Tibial artery (tissue), 4 donors: Measurements from ENCODE around the gene ABCC8.

ENCODE experiments used
- DNase-seq, 2 donors: peaks; one replicate each; pipeline ENCODE4 v3.0.0-alpha.2; 2019
- H3K27ac ChIP-seq, 2 donors: fragments of 200-600 bp; sonication (generic) in 1 of 2; 1 replicate in 1 of 2; 2 replicates in 1 of 2; pipeline ENCODE4 v1.5.1; 2018 to 2019; ENCODE audit warnings: mild to moderate bottlenecking in 1 of 2
- H3K27me3 ChIP-seq, 2 donors: fragments of 200-600 bp; sonication (generic) in 1 of 2; one replicate each; pipeline versions ENCODE4 v1.5.1 to v1.6.0; 2016 to 2019
- H3K36me3 ChIP-seq, 3 donors: fragments of 200-600 bp; sonication (generic) in 2 of 3; one replicate each; pipeline ENCODE4 v1.5.1; 2016 to 2019; ENCODE audit warnings: mild to moderate bottlenecking in 2 of 3
- H3K4me1 ChIP-seq, 4 donors: fragments of 200-600 bp; sonication (generic) in 2 of 4; 1 replicate in 3 of 4; 2 replicates in 1 of 4; pipeline ENCODE4 v1.5.1; 2016 to 2019
- H3K4me3 ChIP-seq, 2 donors: fragments of 200-600 bp; sonication (generic) in 1 of 2; 1 replicate in 1 of 2; 2 replicates in 1 of 2; pipeline ENCODE4 v1.5.1; 2018 to 2019; ENCODE audit warnings: mild to moderate bottlenecking in 2 of 2
- H3K9me3 ChIP-seq, 3 donors: fragments of 200-600 bp; sonication (generic) in 1 of 3; one replicate each; pipeline ENCODE4 v1.5.1; 2016 to 2019
- intact Hi-C: fragments of 100-400 bp; cut with DNase I; formaldehyde crosslinking; loops from one replicate; pipeline ENCODE4 v1.15.0; 2023; ENCODE audit warnings: low total_unique reads
- TF ChIP-seq, protein P1 (sequence below), 2 experiments: fragments of 200-600 bp in 1 of 2; fragments of 450-650 bp in 1 of 2; IDR thresholded peaks; one replicate each; pipeline ENCODE4 v1.5.1; 2017 to 2019; ENCODE audit warnings: antibody characterized with exemption in 2 of 2, mild to moderate bottlenecking in 1 of 2, moderate library complexity in 1 of 2

ABCC8 gene

DNA sequence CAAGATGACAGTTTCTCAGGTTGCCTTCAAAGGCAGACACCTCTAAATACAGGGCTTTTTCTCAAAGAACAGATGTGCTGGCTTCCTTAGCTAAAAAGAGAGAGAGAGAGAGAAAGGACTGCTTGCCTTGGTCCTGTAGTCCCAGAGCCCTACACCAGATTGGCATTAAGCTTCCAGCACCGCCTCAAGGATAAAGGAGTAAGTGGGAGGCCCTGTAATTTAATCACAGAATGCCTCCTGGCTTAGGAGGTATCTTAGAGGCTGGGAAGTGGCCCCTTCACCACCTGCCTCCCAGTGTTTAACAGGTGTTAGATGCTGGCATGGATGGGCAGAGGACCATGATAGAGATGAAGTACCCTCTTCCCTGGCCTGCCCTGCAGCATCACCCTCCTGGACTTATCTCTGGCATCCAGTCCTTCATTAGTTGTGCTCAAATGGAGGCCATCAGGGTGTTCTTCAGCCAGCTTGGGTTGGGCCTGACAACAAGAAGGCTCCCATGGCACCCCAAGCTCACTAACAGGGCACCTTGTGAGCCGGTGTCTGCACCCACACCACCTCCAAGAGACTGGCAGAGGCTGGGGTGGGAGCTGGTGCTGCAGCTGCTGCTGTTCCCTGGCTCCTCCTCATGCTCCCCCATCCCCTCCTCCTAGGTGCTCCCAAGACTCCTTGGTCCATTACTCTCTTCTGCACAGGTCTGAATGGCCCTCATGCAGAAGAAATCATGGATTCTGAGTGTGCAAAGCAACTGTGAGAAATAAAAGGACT, 32.5 kb downstream of the ABCC8 start:
- TF ChIP-seq, protein P1, sequence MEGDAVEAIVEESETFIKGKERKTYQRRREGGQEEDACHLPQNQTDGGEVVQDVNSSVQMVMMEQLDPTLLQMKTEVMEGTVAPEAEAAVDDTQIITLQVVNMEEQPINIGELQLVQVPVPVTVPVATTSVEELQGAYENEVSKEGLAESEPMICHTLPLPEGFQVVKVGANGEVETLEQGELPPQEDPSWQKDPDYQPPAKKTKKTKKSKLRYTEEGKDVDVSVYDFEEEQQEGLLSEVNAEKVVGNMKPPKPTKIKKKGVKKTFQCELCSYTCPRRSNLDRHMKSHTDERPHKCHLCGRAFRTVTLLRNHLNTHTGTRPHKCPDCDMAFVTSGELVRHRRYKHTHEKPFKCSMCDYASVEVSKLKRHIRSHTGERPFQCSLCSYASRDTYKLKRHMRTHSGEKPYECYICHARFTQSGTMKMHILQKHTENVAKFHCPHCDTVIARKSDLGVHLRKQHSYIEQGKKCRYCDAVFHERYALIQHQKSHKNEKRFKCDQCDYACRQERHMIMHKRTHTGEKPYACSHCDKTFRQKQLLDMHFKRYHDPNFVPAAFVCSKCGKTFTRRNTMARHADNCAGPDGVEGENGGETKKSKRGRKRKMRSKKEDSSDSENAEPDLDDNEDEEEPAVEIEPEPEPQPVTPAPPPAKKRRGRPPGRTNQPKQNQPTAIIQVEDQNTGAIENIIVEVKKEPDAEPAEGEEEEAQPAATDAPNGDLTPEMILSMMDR (IDR thresholded peaks at IDR 0.05): no peak
- Histone ChIP-seq H3K9me3 (no peaks in the 10 kb centered on the region), H3K4me3 (no peak overlapping the region), H3K36me3 (no peaks in the 10 kb centered on the region), H3K4me1 (no peaks in the 10 kb centered on the region), H3K27ac (no peak overlapping the region), H3K27me3 (peaks cover 0 to 22% of the 10 kb centered on the region in 2 donors)
- intact Hi-C loops: no loop called here
- no peak for DNase-seq

DNA sequence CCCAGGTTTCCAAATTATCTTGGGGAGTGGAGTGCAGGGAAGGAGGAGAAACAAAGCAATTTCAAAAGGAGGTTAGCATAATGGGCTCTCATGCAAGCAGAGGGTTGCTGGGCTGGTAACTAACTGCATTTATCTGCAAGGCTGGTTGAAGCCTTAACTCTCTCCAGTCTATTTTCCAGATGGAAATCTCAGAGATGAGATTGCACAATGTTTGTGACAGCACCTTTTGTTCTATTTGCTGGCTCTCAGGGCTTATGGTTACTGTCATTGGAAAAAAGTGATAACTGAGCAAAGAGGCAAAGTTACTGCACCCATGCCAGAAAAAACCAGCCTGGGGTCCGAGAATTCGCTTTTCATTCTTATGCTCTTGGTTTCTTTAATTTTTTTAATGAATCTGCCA, 33.2 kb downstream of the ABCC8 start:
- no peak for DNase-seq
- intact Hi-C loops: no loop called here
- no peak overlapping the region for H3K27ac ChIP-seq
- no peaks in the 10 kb centered on the region for H3K9me3 ChIP-seq
- TF ChIP-seq, protein P1 (IDR thresholded peaks at IDR 0.05): no peak
- H3K4me3 ChIP-seq: no peak overlapping the region
- peaks cover 0 to 22% of the 10 kb centered on the region in 2 donors for H3K27me3 ChIP-seq
- no peaks in the 10 kb centered on the region for H3K4me1 ChIP-seq
- H3K36me3 ChIP-seq: no peaks in the 10 kb centered on the region

DNA sequence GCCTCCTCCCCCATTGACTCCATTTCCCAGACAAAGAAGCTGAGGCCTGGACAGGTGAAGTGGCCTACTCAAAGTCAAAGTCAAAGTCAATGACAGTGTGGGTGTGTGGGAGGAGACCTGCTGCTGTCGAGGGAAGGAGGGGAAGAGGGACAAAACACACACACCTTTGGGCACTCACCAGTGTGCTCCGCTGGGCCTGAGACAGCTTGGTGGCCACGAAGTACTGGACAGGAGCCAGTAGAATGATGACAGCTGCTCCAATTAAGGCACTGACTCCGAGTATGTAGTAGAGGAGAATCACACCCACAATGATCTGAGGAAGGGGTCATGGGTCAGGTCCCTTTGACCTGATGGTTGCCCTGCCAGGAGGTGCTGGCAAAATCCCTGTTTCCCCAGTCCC, 33.6 kb downstream of the ABCC8 start:
- H3K4me3 ChIP-seq: no peak overlapping the region
- peaks cover 0 to 22% of the 10 kb centered on the region in 2 donors for H3K27me3 ChIP-seq
- H3K9me3 ChIP-seq: no peaks in the 10 kb centered on the region
- TF ChIP-seq, protein P1 (IDR thresholded peaks at IDR 0.05): no peak
- no peaks in the 10 kb centered on the region for H3K4me1 ChIP-seq
- H3K36me3 ChIP-seq: no peaks in the 10 kb centered on the region
- DNase-seq: no peak
- intact Hi-C loops: no loop called here
- no peak overlapping the region for H3K27ac ChIP-seq

DNA sequence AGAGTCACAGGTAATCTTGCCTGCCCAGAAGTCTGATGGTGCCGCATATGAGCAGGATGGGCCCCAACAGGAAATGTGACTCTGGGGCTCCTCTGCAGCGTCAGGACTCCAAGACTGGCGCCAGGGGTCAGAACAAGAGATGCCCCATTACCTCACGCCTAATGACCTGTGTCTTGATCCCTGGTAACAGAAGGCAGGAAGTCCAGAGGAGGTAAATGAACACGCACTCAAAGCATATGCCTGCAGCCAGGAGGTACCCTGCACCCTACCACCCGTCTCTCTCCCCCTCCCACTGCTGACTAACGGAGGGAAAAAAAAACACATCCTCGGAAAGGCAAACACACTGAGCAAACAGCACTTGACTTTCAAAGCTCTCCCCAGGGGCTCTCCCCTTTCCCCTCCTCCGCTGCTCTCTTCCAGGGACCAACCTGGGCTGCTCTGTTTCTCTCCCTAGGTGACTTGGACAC, 37.3 kb downstream of the ABCC8 start:
- peaks cover 0 to 19% of the 10 kb centered on the region in 2 donors for H3K27me3 ChIP-seq
- no peaks in the 10 kb centered on the region for H3K9me3 ChIP-seq
- intact Hi-C loops: no loop called here
- no peak overlapping the region for H3K27ac ChIP-seq
- H3K4me1 ChIP-seq: no peaks in the 10 kb centered on the region
- TF ChIP-seq, protein P1 (IDR thresholded peaks at IDR 0.05): no peak
- no peak overlapping the region for H3K4me3 ChIP-seq
- DNase-seq: no peak
- H3K36me3 ChIP-seq: no peaks in the 10 kb centered on the region

DNA sequence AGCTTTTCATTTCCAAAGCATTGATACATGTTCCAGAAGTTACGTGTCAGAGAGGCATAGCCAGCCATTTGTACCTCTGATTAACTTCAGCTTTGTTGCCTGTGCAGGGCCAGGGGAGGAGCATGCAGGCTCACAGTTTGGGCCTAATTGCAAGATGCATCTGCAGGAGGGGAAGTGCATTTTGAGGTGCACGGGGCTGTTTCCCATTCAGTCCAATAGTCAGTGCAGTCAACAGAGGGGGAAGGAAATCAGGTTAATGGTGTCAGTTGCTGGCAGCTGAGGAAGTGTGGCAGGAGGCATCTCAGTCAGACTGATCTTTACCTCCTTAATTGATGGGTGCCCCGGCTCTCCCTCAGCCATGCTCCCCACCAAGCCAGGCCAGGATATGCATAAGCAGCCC, 39.3 kb downstream of the ABCC8 start:
- TF ChIP-seq, protein P1 (IDR thresholded peaks at IDR 0.05): no peak
- Histone ChIP-seq H3K9me3 (no peaks in the 10 kb centered on the region), H3K4me1 (peaks cover 0 to under 1% (median 0%) of the 10 kb centered on the region in 4 donors), H3K36me3 (no peaks in the 10 kb centered on the region), H3K27me3 (peaks cover 0 to 17% of the 10 kb centered on the region in 2 donors), H3K4me3 (no peak overlapping the region), H3K27ac (no peak overlapping the region)
- no peak for DNase-seq
- intact Hi-C loops: no loop called here
